ENCODE results near the gene DOK7.

DOK7 gene

DNA sequence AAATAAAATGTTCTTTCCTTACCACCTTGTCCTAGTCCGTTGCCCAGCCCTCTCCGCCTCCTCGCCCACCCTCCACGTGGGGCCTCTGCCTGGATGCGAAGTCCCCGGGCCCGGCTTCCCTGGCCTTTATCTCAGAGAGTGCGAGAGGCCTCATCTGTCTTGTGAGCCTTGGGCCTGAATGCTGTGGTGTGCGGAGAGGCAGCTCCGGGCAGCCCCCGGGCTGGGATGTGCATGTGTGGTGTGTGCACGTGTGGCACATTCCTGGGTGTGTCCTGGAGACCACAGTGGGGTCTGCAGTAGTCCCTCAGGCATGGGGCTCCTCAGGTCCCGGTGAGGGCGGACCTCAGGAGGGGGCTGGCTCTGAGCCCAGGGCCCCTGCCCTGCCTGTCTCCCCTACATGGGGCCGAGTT lies 31.4 kb downstream of the DOK7 start:
- TF ChIP-seq SIN3A (IDR thresholded peaks at IDR 0.05; ENCODE audit: borderline replicate concordance, insufficient read depth, low read length): no peak
- TF ChIP-seq FOXP2 (optimal IDR thresholded peaks at IDR 0.05; ENCODE audit: borderline replicate concordance, extremely low read depth, extremely low read length, insufficient read depth): no peak
- no peak for TF ChIP-seq TAF1 (IDR thresholded peaks at IDR 0.05; ENCODE audit: borderline replicate concordance, insufficient read depth, low read length)
- no peak for TF ChIP-seq POLR2AphosphoS5 (IDR thresholded peaks at IDR 0.05; ENCODE audit: low read depth, low read length)
- TF ChIP-seq, protein P1, sequence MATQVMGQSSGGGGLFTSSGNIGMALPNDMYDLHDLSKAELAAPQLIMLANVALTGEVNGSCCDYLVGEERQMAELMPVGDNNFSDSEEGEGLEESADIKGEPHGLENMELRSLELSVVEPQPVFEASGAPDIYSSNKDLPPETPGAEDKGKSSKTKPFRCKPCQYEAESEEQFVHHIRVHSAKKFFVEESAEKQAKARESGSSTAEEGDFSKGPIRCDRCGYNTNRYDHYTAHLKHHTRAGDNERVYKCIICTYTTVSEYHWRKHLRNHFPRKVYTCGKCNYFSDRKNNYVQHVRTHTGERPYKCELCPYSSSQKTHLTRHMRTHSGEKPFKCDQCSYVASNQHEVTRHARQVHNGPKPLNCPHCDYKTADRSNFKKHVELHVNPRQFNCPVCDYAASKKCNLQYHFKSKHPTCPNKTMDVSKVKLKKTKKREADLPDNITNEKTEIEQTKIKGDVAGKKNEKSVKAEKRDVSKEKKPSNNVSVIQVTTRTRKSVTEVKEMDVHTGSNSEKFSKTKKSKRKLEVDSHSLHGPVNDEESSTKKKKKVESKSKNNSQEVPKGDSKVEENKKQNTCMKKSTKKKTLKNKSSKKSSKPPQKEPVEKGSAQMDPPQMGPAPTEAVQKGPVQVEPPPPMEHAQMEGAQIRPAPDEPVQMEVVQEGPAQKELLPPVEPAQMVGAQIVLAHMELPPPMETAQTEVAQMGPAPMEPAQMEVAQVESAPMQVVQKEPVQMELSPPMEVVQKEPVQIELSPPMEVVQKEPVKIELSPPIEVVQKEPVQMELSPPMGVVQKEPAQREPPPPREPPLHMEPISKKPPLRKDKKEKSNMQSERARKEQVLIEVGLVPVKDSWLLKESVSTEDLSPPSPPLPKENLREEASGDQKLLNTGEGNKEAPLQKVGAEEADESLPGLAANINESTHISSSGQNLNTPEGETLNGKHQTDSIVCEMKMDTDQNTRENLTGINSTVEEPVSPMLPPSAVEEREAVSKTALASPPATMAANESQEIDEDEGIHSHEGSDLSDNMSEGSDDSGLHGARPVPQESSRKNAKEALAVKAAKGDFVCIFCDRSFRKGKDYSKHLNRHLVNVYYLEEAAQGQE (IDR thresholded peaks at IDR 0.05; ENCODE audit: insufficient read depth in 1 of 2, low read depth in 2 of 2, low read length in 2 of 2): no peak

DNA sequence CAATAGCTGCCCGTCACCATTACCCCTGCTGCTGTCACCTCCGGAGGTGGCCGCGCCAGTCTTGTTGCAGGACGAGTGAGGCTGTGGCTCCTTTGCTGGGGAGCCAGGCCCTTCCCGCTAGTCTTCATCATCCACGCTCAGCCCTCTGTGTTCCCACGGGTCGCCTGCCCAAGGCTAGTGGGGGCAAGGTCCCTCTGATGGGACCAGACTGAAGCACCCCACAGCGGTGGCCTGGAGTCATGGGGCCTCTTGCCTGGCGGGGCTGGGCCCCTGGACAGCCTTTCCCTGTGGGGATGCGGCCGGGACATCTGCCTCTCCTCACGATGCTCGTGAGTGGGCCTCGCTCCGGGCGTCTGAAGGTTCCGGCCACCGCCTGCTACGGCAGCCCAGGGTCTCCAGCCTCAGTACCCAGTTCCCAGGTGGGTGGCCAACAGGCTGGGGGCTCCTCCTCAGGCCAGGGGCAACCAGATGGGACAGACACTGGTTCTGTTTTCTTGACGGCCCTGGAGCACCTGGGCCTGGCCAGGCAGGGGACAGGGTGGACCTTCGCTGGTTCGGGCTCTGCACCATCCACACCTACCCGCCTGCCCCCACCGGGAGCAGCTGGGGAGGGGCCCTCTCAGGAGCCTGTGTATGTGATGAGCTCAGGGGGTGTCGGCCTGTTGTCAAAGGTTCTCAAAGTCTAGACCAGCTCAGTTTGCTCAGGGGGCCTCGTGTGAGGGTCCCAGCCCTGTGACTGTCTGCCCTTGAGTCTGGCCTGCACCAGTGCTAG lies 32.3 kb downstream of the DOK7 start:
- TF ChIP-seq, protein P1 (IDR thresholded peaks at IDR 0.05; ENCODE audit: insufficient read depth in 1 of 2, low read depth in 2 of 2, low read length in 2 of 2): no peak
- TF ChIP-seq FOXP2 (optimal IDR thresholded peaks at IDR 0.05; ENCODE audit: borderline replicate concordance, extremely low read depth, extremely low read length, insufficient read depth): no peak
- no peak for TF ChIP-seq TAF1 (IDR thresholded peaks at IDR 0.05; ENCODE audit: borderline replicate concordance, insufficient read depth, low read length)
- no peak for TF ChIP-seq SIN3A (IDR thresholded peaks at IDR 0.05; ENCODE audit: borderline replicate concordance, insufficient read depth, low read length)
- TF ChIP-seq POLR2AphosphoS5 (IDR thresholded peaks at IDR 0.05; ENCODE audit: low read depth, low read length): no peak

DNA sequence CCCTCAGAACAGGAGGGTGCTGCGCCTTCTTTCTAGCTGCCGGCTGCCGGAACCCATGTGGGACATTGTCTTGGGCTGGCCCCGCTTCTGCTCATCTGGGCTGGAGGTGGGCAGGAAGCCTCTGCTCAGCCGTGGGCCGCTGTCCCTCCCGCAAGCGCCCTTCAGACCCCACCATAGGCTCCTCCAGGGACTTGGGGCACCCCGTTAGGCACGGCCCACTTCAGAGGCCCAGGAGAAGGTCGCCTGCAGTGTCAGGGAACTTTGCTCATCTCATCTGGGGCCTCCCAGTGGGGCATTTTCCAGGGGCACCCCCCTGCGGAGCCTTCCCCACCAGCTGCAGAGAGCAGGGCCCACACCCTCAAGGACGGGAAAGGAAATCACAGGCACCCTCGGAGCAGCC lies 32.9 kb downstream of the DOK7 start:
- TF ChIP-seq SIN3A (IDR thresholded peaks at IDR 0.05; ENCODE audit: borderline replicate concordance, insufficient read depth, low read length) (no peak), TAF1 (IDR thresholded peaks at IDR 0.05; ENCODE audit: borderline replicate concordance, insufficient read depth, low read length) (no peak), POLR2AphosphoS5 (IDR thresholded peaks at IDR 0.05; ENCODE audit: low read depth, low read length) (no peak), FOXP2 (optimal IDR thresholded peaks at IDR 0.05; ENCODE audit: borderline replicate concordance, extremely low read depth, extremely low read length, insufficient read depth) (no peak)
- TF ChIP-seq, protein P1 (IDR thresholded peaks at IDR 0.05; ENCODE audit: insufficient read depth in 1 of 2, low read depth in 2 of 2, low read length in 2 of 2): no peak

DNA sequence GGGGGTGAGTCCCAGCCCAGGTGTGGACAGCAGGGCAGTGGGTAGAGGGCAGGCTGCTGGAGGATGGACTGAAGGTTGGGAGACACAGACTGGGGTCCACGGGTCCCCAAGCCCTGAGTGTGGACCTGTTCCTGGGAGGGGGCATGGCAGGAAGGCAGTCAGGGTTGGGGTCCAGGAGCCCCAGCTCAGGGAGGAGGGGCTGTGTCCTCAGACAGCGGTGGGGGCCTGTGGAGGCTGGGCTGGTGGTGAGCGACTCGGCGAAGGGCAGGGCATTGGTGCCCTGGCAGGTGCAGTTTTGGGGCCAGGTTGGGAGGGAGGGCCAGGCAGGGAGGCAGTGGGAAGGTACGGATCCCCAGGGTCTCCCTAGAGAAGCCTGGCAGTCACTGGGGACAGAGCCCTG lies 34.0 kb downstream of the DOK7 start:
- TF ChIP-seq, protein P1 (IDR thresholded peaks at IDR 0.05; ENCODE audit: insufficient read depth in 1 of 2, low read depth in 2 of 2, low read length in 2 of 2): no peak
- no peak for TF ChIP-seq TAF1 (IDR thresholded peaks at IDR 0.05; ENCODE audit: borderline replicate concordance, insufficient read depth, low read length)
- no peak for TF ChIP-seq POLR2AphosphoS5 (IDR thresholded peaks at IDR 0.05; ENCODE audit: low read depth, low read length)
- no peak for TF ChIP-seq SIN3A (IDR thresholded peaks at IDR 0.05; ENCODE audit: borderline replicate concordance, insufficient read depth, low read length)
- no peak for TF ChIP-seq FOXP2 (optimal IDR thresholded peaks at IDR 0.05; ENCODE audit: borderline replicate concordance, extremely low read depth, extremely low read length, insufficient read depth)
